GM12864 (cell line): ENCODE measurements around the gene RANBP3.

ENCODE experiments used
- DNase-seq: peaks from one replicate; pipeline ENCODE4 v3.0.0-alpha.2; 2011; ENCODE audit warnings: low read depth
- H3K4me3 ChIP-seq: 2 replicates; pipeline ENCODE4 v1.5.1; 2011; ENCODE audit warnings: mild to moderate bottlenecking, low read depth, low read length, control low read depth
- TF ChIP-seq, protein P1 (sequence below): IDR thresholded peaks from 2 replicates; pipeline ENCODE4 v1.5.1; 2011; ENCODE audit warnings: low read depth, mild to moderate bottlenecking, moderate library complexity, low read length, control low read depth, inconsistent platforms; ENCODE audit errors: missing control alignments

The RANBP3 gene

GRCh38 chr19:5937550-5937949, 40.4 kb downstream of the RANBP3 start:
- no peak for DNase-seq
- H3K4me3 ChIP-seq, result no peak overlapping the region
- TF ChIP-seq, protein P1, sequence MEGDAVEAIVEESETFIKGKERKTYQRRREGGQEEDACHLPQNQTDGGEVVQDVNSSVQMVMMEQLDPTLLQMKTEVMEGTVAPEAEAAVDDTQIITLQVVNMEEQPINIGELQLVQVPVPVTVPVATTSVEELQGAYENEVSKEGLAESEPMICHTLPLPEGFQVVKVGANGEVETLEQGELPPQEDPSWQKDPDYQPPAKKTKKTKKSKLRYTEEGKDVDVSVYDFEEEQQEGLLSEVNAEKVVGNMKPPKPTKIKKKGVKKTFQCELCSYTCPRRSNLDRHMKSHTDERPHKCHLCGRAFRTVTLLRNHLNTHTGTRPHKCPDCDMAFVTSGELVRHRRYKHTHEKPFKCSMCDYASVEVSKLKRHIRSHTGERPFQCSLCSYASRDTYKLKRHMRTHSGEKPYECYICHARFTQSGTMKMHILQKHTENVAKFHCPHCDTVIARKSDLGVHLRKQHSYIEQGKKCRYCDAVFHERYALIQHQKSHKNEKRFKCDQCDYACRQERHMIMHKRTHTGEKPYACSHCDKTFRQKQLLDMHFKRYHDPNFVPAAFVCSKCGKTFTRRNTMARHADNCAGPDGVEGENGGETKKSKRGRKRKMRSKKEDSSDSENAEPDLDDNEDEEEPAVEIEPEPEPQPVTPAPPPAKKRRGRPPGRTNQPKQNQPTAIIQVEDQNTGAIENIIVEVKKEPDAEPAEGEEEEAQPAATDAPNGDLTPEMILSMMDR, result no peak

DNA sequence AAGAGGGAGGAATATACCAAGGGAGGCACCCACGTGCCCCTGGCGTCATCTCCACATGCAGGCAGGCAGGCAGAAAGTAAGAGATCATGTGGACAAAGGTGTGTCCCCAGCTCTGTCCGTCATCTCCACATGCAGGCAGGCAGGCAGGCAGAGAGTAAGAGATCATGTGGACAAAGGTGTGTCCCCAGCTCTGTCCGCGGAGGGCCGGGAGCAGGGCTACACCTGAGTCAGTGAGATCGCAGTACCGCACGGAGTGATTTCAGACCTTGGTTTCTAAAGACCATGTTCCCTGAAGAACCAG, 41.7 kb downstream of the RANBP3 start:
- TF ChIP-seq, protein P1, result no peak
- H3K4me3 ChIP-seq, result no peak overlapping the region
- DNase-seq, result no peak

- no peak for DNase-seq
- no peak overlapping the region for H3K4me3 ChIP-seq
- TF ChIP-seq, protein P1, result no peak
These were observed 42.3 kb downstream of the RANBP3 start for GRCh38 chr19:5935473-5936291.

GRCh38 chr19:5934774-5935472, 43.0 kb downstream of the RANBP3 start:
- DNase-seq, result no peak
- TF ChIP-seq, protein P1, result no peak
- no peak overlapping the region for H3K4me3 ChIP-seq

GRCh38 chr19:5934069-5934401, 43.9 kb downstream of the RANBP3 start:
- no peak overlapping the region for H3K4me3 ChIP-seq
- TF ChIP-seq, protein P1, result no peak
- no peak for DNase-seq

GRCh38 chr19:5933391-5934068, 44.4 kb downstream of the RANBP3 start:
- TF ChIP-seq, protein P1, result no peak
- DNase-seq, result no peak
- no peak overlapping the region for H3K4me3 ChIP-seq
